Activated CD8-positive, alpha-beta memory T cell treated with anti-CD3 and anti-CD28 coated beads, Interleukin-2, amount 50 U/mL, for 24 hours (primary cell): ENCODE measurements around the gene CRYZL1.

Source experiments
- DNase-seq: peaks from one replicate; pipeline ENCODE4 v3.0.0-alpha.2; 2020; ENCODE audit errors: extremely low read depth

CRYZL1 gene

DNA sequence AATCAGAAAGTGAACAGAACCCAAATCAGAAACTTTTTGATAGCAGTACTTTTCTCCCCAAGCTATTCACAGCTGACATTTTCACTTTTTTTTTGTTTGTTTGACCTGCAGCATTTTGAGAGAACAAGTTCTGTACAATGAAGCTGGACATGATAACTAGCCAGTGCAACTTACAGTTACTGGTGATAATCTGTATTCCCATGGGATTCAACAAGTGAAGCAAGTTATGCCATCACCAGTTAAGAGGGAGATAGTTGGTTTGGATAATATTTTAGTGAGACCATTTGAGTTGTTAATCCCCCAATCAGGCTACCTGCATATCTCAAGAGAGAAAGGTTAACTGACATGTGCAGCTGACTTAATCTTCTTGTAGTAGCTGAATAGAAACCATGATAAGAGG is 80.6 kb downstream of the CRYZL1 start:
- DNase-seq = no peak

DNA sequence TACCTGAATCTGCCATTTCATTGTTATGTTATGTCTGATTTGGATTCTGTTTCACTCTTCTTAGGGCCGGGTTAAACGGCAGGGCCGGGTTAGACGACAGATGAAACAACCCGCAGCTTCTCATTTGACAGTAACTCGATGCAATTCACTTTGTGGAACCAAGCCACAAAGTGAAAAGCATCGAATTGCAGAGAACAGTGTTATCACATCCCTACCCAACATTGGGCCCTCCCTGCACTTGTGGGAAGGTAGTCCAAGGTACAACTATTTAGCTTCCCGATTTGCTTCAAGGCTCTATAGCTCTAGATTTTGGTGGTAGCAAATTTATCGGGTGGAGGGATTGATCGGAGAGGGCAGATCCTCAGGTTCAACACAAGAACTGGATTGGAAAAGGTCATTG is 81.7 kb downstream of the CRYZL1 start:
- DNase-seq = no peak

- DNase-seq = no peak
Observed at GRCh38 chr21:33558777-33559421, 82.6 kb downstream of the CRYZL1 start.

- no peak for DNase-seq
Observed at GRCh38 chr21:33557447-33557846, 84.1 kb downstream of the CRYZL1 start.

DNA sequence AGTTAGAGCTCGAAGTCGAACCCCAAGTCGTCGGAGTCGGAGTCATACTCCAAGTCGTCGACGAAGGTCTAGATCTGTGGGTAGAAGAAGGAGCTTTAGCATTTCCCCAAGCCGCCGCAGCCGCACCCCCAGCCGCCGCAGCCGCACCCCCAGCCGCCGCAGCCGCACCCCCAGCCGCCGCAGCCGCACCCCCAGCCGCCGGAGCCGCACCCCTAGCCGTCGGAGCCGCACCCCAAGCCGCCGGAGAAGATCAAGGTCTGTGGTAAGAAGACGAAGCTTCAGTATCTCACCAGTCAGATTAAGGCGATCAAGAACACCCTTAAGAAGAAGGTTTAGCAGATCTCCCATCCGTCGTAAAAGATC is 86.6 kb downstream of the CRYZL1 start:
- DNase-seq = no peak

DNA sequence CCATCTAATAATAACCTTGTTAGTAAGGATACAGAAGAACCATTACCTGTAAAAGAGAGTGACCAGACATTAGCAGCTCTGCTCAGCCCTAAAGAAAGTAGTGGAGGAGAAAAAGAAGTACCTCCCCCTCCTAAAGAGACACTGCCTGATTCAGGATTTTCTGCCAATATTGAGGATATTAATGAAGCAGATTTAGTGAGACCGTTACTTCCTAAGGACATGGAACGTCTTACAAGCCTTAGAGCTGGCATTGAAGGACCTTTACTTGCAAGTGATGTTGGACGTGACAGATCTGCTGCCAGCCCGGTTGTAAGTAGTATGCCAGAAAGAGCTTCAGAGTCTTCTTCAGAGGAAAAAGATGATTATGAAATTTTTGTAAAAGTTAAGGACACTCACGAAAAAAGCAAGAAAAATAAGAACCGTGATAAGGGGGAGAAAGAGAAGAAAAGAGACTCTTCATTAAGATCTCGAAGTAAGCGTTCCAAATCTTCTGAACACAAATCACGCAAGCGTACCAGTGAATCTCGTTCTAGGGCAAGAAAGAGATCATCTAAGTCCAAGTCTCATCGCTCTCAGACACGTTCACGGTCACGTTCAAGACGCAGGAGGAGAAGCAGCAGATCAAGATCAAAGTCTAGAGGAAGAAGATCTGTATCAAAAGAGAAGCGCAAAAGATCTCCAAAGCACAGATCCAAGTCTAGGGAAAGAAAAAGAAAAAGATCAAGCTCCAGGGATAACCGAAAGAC is 87.1 kb downstream of the CRYZL1 start:
- DNase-seq = no peak

DNA sequence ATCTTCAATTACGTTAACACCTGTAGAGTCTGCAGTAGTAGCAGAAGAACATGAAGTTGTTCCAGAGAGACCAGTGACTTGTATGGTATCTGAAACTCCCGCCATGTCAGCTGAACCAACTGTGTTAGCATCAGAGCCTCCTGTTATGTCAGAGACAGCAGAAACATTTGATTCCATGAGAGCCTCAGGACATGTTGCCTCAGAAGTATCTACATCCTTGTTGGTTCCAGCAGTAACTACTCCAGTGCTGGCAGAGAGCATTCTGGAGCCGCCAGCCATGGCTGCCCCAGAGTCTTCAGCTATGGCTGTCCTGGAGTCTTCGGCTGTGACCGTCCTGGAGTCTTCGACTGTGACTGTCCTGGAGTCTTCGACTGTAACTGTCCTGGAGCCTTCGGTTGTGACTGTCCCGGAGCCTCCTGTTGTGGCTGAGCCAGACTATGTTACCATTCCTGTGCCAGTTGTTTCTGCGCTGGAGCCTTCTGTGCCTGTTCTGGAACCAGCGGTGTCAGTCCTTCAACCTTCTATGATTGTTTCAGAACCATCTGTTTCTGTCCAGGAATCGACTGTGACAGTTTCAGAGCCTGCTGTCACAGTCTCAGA is 88.4 kb downstream of the CRYZL1 start:
- no peak for DNase-seq

DNA sequence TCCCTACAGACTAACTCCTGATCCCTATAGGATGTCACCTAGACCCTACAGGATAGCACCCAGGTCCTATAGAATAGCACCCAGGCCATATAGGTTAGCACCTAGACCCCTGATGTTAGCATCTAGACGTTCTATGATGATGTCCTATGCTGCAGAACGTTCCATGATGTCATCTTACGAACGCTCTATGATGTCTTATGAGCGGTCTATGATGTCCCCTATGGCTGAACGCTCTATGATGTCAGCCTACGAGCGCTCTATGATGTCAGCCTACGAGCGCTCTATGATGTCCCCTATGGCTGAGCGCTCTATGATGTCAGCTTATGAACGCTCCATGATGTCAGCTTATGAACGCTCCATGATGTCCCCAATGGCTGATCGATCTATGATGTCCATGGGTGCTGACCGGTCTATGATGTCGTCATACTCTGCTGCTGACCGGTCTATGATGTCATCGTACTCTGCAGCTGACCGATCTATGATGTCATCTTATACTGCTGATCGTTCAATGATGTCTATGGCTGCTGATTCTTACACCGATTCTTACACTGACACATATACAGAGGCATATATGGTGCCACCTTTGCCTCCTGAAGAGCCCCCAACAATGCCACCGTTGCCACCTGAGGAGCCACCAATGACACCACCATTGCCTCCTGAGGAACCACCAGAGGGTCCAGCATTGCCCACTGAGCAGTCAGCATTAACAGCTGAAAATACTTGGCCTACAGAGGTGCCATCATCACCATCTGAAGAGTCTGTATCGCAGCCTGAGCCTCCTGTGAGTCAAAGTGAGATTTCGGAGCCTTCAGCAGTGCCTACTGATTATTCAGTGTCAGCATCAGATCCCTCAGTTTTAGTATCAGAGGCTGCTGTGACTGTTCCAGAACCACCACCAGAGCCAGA is 89.2 kb downstream of the CRYZL1 start:
- no peak for DNase-seq

- DNase-seq = no peak
Observed at GRCh38 chr21:33551664-33552063, 89.9 kb downstream of the CRYZL1 start.

DNA sequence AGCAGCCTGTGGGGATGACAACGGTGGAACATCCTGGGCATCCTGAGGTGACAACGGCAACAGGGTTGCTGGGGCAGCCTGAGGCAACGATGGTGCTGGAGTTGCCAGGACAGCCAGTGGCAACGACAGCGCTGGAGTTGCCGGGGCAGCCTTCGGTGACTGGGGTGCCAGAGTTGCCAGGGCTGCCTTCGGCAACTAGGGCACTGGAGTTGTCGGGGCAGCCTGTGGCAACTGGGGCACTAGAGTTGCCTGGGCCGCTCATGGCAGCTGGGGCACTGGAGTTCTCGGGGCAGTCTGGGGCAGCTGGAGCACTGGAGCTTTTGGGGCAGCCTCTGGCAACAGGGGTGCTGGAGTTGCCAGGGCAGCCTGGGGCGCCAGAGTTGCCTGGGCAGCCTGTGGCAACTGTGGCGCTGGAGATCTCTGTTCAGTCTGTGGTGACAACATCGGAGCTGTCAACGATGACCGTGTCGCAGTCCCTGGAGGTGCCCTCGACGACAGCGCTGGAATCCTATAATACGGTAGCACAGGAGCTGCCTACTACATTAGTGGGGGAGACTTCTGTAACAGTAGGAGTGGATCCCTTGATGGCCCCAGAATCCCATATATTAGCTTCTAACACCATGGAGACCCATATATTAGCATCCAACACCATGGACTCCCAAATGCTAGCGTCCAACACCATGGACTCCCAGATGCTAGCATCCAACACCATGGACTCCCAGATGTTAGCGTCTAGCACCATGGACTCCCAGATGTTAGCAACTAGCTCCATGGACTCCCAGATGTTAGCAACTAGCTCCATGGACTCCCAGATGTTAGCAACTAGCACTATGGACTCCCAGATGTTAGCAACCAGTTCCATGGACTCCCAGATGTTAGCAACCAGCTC is 90.5 kb downstream of the CRYZL1 start:
- no peak for DNase-seq

DNA sequence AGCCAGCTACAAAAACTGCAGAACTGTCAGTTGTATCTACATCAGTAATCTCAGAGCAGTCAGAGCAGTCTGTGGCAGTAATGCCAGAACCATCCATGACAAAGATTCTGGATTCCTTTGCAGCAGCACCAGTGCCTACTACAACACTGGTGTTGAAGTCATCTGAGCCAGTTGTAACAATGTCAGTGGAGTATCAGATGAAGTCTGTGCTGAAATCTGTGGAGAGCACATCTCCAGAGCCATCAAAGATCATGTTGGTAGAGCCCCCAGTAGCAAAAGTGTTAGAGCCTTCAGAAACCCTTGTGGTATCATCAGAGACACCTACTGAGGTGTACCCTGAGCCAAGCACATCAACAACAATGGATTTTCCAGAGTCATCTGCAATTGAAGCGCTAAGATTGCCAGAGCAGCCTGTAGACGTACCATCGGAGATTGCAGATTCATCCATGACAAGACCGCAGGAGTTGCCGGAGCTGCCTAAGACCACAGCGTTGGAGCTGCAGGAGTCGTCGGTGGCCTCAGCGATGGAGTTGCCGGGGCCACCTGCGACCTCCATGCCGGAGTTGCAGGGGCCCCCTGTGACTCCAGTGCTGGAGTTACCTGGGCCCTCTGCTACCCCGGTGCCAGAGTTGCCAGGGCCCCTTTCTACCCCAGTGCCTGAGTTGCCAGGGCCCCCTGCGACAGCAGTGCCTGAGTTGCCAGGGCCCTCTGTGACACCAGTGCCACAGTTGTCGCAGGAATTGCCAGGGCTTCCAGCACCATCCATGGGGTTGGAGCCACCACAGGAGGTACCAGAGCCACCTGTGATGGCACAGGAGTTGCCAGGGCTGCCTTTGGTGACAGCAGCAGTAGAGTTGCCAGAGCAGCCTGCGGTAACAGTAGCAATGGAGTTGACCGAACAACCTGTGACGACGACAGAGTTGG is 91.4 kb downstream of the CRYZL1 start:
- DNase-seq = no peak

DNA sequence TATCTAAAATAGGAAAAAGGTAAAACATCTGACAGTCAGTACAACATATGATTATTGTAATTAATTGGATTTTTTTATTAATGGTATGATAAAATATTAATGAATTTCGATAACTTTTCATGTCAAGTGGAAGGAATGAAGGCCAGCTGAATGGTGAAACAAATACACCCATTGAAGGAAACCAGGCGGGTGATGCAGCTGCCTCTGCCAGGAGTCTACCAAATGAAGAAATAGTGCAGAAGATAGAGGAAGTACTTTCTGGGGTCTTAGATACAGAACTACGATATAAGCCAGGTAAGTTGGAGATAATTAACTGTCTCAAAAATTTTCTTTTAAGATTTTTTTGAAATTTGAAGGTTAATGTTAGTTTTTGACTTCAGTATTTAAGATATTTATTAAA is 95.5 kb downstream of the CRYZL1 start:
- DNase-seq = no peak

DNA sequence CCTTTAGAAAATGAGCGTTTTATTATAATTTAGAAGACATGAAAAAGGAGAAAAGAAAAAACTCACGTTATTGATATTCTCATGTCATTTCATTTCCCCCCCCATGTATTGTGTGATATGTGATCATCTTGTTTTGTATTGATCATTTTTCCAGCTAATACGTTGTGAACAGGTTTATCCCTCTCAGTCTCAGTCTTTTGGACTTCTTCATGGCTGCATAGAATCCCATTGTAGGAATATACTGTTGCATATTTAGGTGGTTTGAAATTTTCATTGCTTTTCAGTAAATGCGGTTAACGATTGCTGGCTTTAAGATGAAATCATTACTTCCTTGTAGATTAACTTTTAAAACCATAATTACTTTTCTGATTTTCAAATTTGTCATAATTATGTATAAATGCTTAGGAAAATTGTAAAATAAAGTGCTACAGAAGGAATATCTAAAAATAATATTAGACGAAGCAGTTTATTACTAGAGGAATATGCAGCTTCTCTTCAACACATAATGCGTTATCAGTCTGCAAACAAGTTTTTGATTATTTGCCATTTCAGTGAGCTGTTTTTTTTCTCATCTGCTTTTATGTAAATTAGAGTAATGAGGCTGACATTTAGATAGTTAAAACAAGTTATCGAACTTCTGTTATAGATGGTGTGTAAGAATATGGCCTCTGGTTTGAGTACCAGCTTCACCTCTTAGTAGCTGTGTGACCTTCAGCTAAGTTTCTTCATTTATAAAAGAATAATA is 96.9 kb downstream of the CRYZL1 start:
- no peak for DNase-seq

DNA sequence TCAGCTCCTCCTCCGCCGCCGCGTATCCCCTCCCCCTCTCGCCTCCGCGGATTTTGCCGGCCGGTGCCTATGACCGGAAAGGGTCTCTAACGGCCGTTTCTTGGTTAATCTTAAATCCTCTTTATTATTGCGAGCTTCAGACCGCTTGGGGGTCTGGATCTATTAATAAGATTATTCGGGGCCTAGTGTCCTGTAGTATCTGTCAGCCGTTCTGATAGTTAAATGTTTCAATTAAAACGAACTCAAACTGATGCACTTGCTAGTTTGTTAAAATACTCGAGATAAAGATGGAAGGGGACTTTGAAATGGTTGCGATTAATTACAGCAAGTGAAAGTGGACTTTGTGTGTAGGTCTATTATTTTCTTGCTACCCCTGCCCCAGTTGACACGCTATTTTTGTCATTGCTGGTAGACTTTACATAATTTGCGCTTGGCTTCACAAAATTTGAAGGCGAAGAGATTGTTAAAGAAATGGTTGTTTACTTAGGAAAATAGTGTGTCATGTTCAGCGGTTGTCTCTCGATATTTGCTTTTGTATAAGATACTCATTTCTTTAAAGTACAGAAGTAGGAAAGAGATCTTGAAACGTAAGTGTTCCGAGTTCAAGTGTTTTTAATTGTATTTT is 97.9 kb downstream of the CRYZL1 start:
- no peak for DNase-seq

GRCh38 chr21:33542640-33543504 is 98.7 kb downstream of the CRYZL1 start, which contains the start of gene SON:
TSS of gene SON (plus strand) at chr21:33543038. CDS start at chr21:33543093, 55 bp downstream.
- DNase-seq = peak; percentile 95

GRCh38 chr21:33541756-33542639 is 99.5 kb downstream of the CRYZL1 start, which contains the start of gene GART:
TSS of gene GART (minus strand) at chr21:33542117. CDS start at chr21:33539315, 2,802 bp downstream.
- peak; percentile 60 for DNase-seq
